IPS-18c (cell line): ENCODE measurements around the gene MAMLD1.

Experiments
- H3K4me3 ChIP-seq: 2 replicates; pipeline ENCODE4 v1.7.0; 2013; ENCODE audit warnings: low read depth, mild to moderate bottlenecking, low read length, moderate library complexity; ENCODE audit not compliant: insufficient read depth
- H3K9me3 ChIP-seq: one replicate; pipeline ENCODE4 v1.6.1; 2013; ENCODE audit warnings: mild to moderate bottlenecking, low read length, moderate library complexity; ENCODE audit not compliant: control insufficient read depth, insufficient read depth

MAMLD1 gene

DNA sequence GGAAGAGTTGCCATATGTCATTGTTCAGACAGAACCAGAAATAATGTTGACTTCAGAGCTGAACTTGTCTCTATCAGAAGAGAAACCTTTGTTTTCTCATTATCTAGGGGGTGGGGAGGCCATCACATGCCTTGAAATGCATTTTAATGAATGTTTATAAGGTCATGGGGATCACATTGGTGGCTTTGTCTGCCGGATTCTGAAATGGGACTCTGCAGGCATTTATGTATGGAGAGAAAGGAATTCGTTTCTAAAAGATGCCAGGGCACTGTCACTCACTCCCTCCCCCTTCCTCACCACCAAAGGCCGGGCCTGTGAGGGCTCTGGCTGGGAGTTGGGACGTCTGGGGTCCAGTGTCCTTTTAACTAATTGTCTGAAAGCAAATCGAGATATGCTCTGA lies 102.2 kb downstream of the MAMLD1 start:
- Histone ChIP-seq H3K4me3 (no peak overlapping the region), H3K9me3 (peaks cover 10% of the 10 kb centered on the region)

DNA sequence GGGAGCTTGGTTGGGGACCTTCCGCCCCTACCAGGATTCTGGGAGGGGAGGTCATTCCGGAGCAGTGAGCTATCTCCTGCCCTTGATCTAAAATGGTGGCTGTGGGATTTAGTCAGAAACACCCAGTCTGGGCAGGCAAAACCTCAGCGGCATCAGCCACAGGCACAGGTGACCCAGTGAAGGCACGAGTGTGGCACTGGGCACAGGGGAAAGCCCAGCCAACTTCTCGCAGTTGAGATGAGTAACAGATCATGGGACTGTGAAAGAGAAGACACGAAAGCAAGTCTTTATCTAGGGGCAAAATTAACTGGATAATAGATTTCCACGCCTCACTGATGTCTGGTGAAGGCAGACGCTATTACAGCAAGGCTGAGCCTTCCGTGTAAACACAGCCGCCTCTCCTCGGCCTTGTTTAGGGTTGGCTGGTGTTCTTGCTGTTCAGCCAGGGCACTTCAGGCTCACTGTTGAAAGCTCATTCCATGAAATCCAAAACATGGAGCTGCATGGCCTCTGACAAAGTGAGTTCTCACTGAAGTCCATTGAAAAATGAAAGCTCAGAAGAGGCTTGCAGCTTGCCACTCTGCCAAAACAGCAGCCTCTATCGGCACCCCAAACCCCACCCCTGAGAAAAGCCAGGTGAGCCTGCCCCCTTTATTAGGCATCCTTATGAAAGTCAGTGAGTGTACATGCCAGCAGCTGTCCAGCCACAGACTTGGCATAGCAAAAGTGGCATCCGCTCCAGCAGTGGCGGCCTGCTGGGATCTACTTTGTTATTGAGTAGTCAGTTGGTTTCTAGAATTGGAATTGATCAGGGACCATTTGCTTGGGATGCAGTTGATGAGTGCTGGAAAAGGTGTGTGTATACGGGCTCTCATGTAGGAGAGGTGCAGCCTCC lies 103.0 kb downstream of the MAMLD1 start:
- Histone ChIP-seq H3K9me3 (peaks cover 6% of the 10 kb centered on the region), H3K4me3 (no peak overlapping the region)

DNA sequence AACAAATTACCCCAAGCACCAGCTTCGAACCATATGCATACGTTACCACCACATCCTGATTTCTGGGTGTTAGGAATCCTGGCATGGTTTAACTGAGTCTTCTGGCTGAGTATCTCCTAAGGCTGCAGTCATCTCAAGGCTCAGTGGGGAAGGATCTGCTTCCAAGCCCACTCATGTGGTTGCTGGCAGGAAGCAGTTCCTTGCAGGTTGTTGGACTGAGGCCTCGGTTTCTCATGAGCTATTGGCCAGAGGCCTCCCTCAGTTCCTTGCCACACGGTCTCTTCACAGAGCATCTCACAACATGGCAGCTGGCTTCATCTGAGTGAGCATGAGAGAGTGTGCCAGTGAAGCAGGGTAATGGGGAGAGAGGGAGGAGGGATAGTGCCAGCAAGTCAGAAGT lies 109.2 kb downstream of the MAMLD1 start:
- H3K4me3 ChIP-seq: no peak overlapping the region
- peaks cover 10% of the 10 kb centered on the region for H3K9me3 ChIP-seq

DNA sequence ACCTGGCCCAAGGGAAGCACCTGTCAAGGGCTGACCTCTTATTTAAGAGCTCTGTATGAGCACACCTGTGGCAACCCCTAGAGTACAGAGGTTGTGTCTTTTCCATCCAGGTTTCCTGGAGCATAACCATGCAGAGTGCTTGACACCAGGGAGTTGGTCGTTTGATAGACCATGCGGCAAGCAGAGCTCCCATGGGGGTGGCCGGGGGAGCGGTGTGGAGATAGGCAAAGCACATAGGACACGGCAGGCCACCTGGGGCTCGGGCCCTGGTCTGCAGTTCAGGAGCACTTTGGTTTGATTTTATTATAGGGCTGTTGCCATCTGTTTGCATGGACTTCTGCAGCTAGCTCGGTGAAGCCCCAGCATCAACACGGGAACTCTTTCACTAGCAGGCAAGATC lies 110.3 kb downstream of the MAMLD1 start:
- peaks cover 10% of the 10 kb centered on the region for H3K9me3 ChIP-seq
- no peak overlapping the region for H3K4me3 ChIP-seq

DNA sequence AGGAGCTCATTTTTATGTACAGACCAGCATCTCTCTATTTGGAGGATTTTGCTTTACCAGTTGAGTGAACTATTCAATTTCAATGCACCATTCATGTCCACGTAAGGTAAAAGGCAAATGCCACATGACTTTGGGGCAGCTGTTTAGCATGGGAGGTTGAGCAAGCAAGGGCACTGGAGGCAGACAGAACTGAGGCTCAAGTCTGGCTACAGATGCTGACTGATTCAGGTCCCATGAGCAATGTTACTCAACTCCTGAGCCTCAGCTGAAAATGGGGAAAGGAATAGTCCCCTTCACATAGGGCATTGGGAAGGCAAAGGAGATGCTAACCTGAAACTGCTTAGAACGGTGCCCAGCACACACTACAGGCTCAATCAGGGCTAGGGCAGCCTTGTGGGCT lies 112.3 kb downstream of the MAMLD1 start:
- H3K4me3 ChIP-seq: no peak overlapping the region

DNA sequence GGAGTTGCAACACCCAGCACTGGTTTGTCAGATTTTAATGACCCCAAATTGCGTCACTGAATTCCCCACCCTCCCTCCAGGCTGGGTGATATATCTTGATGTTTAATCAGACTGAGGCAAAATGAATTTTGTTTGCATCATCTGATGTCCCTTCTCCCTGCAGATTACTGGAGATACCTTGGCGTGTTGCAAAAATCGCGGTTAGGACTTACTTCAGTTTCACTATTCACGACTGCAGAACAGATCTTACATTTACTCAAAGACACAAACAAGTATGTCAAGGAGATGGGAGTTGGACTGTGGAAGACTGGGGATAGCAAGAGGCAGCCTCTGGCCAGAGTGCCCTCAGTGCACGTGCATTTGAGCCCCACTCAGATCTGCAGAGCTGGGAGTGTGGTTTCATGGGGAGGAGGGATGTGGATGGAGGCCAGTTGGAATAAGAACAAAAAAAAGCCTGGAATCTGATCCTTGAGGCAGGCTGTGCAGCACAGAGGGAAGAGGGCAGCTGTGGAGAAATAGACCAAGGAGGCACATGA lies 113.1 kb downstream of the MAMLD1 start:
- Histone ChIP-seq H3K9me3 (peaks cover 16% of the 10 kb centered on the region), H3K4me3 (no peak overlapping the region)

More for the DNA sequence above, 112.3 kb downstream of the MAMLD1 start:
- H3K9me3 ChIP-seq: peaks cover 16% of the 10 kb centered on the region

DNA sequence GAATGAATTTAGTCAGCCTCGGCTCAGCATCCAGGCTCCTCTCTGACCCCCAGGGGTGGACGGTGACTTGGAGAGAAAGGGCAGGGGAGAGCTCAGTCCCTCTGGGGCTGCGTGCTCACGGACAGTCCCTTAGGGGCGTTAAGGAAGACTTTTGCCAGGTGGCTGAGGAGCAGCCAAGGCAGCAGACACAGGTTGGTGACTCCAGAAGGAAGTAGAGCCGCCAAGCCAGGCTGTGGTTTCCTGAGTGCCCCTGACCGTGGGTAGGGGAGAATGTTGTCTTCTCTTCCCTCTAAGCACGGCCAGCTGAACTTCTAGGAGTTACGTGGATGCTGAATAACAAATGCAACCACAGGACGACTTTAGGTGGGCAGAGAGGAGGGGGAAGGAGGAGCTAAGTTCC lies 114.3 kb downstream of the MAMLD1 start:
- peaks cover 16% of the 10 kb centered on the region for H3K9me3 ChIP-seq
- no peak overlapping the region for H3K4me3 ChIP-seq

DNA sequence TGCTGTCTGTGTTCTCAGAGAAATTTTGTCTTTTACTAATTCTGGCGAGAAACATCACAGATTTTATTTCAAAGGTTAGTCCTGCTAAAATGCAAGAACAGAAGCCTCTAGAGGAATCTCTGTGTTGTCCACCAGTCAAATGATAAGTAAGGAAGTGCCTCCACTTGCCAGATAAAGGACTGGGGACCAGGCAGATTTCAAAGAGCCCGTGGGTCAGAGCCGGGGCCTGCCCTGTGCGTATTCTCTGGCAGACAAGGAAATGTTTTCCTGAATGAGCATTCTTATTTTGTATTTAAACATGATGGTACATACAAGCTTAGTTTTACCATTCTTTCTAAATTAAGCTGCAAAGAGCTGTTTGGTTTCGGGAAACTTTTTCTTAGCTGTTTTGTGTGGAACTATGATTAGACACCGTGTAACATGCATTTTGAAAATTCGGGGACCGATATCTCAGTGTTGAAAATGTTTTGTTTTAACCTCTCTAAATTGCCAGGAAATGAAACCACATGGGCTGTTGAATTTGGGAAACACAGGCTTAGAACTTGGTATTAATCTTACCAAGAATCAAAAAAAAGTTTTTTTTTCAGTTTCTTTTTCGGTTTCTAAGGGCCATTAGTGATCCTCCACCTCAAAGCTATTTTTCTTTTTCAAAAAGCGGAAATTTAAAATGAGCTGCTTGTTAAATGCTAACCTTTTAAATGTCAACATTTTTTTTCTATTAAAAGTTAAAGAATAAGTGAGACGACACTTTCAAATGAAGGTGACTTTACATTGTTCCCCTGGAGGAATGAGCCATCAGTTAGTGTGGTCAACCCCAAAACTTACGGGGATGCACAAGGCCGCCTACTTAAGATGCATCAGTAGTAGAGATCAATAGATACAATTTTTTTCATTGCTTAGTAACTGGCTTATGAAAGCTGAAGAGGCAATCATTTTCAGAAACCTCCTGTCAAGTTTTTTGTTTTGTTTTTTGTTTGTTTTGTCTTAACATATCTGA lies 115.7 kb downstream of the MAMLD1 start:
- Histone ChIP-seq H3K4me3 (no peak overlapping the region), H3K9me3 (peaks cover 16% of the 10 kb centered on the region)

DNA sequence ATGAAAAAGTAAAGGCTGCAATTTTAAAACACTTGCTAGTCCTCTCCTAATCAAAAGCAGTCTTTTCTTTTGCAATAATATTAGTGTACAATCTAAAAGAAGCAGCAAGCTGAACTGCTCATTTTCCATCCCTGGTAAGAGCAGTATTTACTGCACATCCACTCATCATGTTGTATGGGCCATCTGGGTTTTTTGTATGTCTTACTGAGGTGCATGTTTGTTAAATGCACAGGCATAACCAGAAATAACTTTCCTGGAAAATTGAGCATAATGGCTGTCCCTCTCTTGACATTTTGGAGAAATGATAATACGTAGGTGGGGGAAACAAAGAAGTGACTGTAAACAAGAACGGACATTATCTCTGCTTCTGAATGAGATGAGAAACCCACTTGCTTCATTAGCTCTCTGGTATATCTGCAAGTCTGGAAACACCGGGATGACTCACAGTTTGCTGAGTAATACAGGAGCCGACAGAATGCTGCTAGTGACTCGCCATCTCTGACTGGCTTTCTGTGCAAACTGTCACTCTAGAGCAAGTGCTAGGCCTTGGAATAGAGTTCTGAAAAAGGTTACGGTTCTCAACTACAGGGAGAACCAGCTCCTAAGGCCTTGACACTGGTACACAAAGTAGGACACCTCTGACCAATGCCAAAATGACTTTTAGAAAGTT lies 119.6 kb downstream of the MAMLD1 start:
- Histone ChIP-seq H3K9me3 (peaks cover 9% of the 10 kb centered on the region), H3K4me3 (no peak overlapping the region)

DNA sequence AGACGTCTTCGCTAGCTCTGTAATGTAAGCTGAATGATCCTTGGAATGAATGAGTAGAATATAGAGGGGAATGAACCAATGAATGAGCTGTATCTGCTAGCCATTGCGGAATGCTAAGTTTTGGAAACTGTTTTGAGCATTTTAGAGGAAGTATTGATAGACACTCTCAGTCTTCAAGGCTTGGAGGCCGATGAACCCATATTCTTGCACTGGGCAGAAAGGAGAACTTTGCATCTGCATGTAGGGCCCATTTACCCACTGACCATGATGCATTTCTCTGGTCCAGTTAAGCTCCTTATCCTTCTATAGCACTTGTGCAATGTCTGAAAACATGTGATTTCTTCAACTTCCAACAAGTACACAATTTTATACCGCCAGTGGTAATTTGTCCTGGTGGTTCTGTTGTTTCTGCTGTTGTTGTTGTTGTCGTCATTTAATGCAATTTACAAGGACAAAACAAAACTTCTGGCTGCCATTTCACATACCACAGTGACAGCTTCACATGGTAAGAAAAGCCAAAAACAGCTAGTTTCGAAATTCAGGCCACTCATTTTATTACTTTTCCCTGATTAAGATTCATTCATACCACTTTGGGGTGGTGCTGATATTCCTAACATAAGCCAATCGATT lies 120.4 kb downstream of the MAMLD1 start:
- peaks cover 9% of the 10 kb centered on the region for H3K9me3 ChIP-seq
- H3K4me3 ChIP-seq: no peak overlapping the region

DNA sequence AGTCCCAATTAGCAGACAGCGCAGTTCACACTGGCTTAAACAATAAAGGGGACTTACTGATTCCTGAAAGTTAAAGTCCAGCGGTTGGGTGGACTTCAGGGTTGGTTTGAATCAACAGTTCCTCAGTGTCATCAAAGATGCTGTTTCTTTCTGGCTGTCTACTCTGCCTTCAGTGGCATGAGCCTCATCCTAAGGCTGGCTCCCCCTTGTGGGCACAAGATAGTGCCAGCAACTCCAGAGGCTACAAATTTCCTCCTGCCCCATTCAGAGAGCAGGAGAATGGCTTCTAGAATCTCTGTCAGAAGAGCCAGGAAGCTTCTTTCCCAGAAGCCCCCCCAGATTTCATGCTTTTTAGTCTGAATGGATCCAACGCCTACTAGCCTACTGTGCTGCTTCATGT lies 122.9 kb downstream of the MAMLD1 start:
- H3K4me3 ChIP-seq: no peak overlapping the region
- peaks cover 3% of the 10 kb centered on the region for H3K9me3 ChIP-seq

DNA sequence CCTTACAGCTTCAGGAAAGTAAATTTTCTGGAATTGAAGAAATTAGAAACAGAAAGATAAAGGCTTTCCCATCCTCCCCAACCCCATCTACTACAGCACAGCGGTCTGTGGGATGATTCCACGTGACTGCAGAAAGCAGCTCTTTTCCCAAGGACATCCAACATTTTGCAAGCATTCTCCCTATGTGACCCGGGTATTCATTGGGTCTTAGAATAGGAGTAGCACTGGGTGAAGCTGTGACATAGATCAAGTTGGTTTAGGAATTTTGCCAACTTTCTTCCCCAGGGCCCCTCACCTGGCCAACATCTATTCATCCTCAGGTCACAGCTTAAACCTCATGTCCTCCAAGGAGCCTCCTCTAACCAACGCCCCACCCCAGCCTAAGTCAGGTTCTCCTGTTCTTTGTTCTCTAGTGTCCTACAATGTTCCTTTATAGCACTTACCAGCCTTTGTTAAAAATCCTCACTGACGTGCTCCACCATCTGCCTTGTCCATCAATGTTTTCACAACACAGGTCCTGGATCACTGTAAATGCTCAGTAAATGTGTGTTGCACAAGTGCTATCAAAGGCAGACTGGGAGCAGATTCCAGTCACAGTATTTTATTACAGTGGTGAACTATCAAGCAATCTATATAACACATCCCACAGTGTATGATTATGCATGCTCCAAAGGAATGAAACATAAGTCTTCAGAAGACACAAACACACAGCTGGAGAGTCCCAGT lies 124.4 kb downstream of the MAMLD1 start:
- Histone ChIP-seq H3K9me3 (peaks cover 9% of the 10 kb centered on the region), H3K4me3 (no peak overlapping the region)

DNA sequence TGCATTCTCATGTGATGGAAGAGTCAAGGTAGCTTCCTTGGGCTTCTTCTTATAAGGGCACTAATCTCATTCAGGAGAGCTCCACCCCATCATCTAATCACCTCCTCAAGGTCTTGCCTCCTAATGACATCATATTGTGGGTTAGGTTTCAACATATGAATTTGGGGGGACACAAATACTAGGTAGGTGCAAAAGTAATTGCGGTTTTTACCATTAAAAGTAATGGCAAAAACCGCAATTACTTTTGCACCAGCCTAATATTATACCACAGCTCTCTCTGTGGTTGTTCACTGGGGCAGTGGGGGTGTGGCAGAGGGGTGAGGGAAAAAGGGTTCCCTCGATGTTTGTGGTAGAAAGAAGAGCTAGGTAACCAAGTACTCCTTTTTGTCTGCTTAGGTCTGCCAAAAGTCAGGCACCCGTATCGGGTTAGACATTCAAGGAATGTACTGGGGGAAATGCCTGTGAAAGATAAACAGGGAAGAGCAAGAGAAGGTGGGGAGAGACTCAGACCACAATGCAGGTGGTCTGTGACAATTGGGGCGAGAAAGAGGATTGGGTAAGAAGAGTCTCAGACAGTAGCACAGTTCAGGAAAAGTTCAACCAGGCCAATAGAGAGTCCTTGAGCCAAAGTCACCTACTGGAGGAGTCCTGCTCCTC lies 126.4 kb downstream of the MAMLD1 start:
- Histone ChIP-seq H3K4me3 (no peak overlapping the region), H3K9me3 (peaks cover 9% of the 10 kb centered on the region)

DNA sequence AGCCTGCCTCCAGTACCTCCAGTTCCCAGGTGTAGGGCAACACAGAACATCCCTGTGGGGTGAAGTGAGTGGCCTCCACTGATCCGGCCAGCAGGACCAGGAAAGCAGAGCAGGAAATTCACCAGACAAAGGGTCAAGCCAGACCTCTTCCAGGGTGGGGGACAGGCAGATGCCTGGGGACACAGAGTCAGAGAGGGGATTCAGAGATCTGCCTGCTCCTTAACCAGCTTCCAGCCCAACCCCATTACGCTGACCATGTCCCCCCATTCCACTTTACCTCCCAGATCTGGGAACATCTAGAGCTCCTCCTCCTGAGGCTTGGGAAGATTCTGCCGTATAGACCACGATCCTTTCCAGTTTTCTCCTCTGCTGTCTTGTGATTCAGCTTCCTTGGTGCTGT lies 132.4 kb downstream of the MAMLD1 start:
- Histone ChIP-seq H3K9me3 (peaks cover 5% of the 10 kb centered on the region), H3K4me3 (no peak overlapping the region)

DNA sequence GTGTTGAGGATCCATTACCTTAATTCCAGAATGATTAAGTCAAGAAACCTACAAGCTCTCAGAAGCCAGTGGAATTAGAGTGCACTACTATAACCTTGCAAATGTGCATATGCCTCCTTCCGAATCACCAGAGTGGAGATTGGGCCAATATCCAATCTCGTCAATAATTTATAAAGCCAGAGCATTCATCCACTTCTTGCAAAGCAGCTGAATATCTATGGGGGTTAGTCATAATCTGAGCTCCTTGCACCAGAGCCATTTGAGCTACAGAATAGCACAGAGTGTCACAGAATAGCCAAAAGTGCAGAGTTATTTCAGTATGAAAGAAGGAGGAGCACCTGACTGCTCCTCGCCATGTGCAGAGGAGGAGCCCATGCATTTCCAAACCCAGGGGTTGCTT lies 136.1 kb downstream of the MAMLD1 start:
- peaks cover 2% of the 10 kb centered on the region for H3K9me3 ChIP-seq

DNA sequence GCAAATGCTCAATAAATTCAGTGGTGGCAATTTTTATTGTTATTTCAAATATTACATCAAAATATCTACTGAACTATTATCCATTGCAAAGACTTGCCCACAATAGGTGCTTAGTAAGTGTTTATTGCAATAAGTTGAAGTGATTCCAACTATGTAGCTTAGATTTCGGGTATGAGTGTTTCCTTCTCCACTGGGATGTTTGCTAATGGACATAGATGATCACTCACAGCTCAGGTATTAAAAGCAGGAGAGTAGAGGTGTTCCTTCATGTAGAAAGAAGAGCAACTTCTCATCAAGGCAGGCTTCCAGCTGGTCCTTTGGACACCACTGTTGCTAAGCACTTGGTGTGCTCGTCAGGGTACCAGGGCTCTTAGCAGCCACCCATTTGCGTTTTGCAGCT lies 139.0 kb downstream of the MAMLD1 start:
- Histone ChIP-seq H3K9me3 (peaks cover 2% of the 10 kb centered on the region), H3K4me3 (no peak overlapping the region; the same call in 1 of the 2 replicates)

More for the DNA sequence above, 136.1 kb downstream of the MAMLD1 start:
- no peak overlapping the region for H3K4me3 ChIP-seq
